Glutamatergic neuron (in vitro differentiated cells): ENCODE measurements around the gene TRPM8. TPM values are rescaled to one million over a fixed set of nuclear protein-coding genes. Genes with fewer than 3 reads are reported as not detected.

ENCODE experiments used
- DNase-seq: peaks from one replicate; pipeline ENCODE4 v3.0.0; 2022
- H3K27ac Mint-ChIP-seq: one replicate; pipeline ENCODE4 v1.8.0; 2020; ENCODE audit warnings: mild to moderate bottlenecking, mixed read lengths, inconsistent platforms; ENCODE audit not compliant: unreplicated experiment
- H3K27me3 Mint-ChIP-seq: one replicate; pipeline ENCODE4 v1.8.0; 2020; ENCODE audit warnings: mild to moderate bottlenecking, moderate library complexity, mixed read lengths, inconsistent platforms; ENCODE audit not compliant: unreplicated experiment
- H3K36me3 Mint-ChIP-seq: one replicate; pipeline ENCODE4 v1.8.0; 2020; ENCODE audit warnings: mild to moderate bottlenecking, mixed read lengths, inconsistent platforms; ENCODE audit not compliant: unreplicated experiment
- H3K4me1 Mint-ChIP-seq: one replicate; pipeline ENCODE4 v1.8.0; 2020; ENCODE audit warnings: mild to moderate bottlenecking, low read depth, mixed read lengths, inconsistent platforms; ENCODE audit not compliant: unreplicated experiment
- H3K4me3 Mint-ChIP-seq: one replicate; pipeline ENCODE4 v1.8.0; 2020; ENCODE audit warnings: mild to moderate bottlenecking, mixed read lengths, inconsistent platforms; ENCODE audit not compliant: unreplicated experiment
- H3K9me3 Mint-ChIP-seq: one replicate; pipeline ENCODE4 v1.8.0; 2020; ENCODE audit warnings: mild to moderate bottlenecking, moderate library complexity, mixed read lengths, inconsistent platforms; ENCODE audit not compliant: unreplicated experiment
- CTCF ChIP-seq: fragments of 200-600 bp; sonication (generic); IDR thresholded peaks from one replicate; pipeline ENCODE4 v1.5.0; 2021; ENCODE audit not compliant: partially characterized antibody, unreplicated experiment
- total RNA-seq: library from RNA; stranded (reverse); fragmentation: NEBNext Ultra II Directional; extraction: Animal tissue kit (Norgen Biotek cat#: 25700); gene quantifications from one replicate; pipeline ENCODE4 v1.2.1, GENCODE V29; 2021; ENCODE audit not compliant: unreplicated experiment

The TRPM8 gene
- total RNA-seq, 1 donor from 2014 or later = not detected

DNA sequence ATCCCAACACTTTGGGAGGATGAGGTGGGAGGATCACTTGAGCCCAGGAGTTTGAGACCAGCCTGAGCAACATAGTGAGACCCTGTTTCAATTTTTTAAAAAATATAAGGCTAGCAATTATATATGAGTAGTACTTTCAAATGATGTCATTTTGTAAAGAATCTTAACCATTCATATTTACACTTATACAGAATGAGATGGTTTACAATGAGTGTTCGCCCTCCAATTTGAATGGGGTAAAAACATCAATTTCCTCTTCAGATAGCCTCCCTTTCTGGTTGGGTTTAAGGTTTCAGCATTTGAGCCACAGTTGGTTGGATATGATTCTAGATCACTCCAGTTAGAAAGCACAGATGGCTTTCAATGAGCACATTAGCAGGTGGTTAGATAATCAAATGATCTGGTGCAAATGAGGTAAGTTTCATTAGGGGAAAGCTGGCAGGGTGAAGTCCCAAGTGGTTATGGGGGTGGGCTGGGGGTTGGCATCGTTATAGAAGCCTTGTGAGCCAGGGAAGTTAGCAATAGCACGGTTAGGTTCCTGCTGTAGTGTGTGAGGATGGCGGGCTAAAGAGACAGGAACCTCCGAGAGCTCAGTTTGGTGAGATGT, 63.9 kb downstream of the TRPM8 start:
- Mint-ChIP-seq H3K4me3 (peak overlapping the region; percentile 13), H3K36me3 (peaks cover 14% of the 10 kb centered on the region), H3K4me1 (peaks cover 12% of the 10 kb centered on the region), H3K27ac (no peak overlapping the region), H3K27me3 (peaks cover 3% of the 10 kb centered on the region), H3K9me3 (peaks cover 13% of the 10 kb centered on the region)
- no peak for DNase-seq
- TF ChIP-seq CTCF = no peak

DNA sequence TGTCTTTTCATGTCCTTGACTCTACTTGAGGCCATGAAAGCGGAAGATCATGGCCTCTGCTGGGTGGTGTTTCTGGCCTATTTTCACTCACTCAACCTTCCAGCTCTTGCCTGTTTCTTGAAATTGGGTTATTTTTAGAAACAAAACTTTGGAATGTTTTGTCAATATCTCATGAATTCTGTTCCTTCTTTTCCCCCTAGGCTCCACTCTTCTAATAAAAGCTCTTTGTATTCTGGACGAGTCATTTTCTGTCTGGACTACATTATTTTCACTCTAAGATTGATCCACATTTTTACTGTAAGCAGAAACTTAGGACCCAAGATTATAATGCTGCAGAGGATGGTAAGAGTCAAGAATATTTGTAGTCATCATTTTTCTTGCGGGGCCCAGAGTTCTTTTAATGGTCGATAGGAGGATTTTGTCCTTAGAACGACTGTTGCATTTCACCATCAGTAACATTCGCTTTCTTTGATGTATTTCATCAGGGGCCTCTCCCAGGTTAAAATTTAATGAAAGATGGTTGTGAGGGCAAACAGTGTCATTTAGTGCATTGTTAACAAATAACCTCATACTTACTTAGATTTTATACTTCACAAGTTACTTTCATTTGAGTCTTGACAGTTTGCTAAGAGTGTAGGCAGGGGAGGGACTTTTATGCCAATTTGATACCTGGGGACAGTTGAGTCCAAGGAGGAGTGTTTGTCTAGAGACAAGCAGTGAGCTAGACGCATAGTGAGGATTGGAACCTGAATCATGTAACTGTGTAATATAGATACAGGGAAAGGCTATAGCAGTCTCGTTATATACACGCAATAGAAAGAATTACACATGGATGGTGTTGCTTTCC, 64.6 kb downstream of the TRPM8 start:
- Mint-ChIP-seq H3K4me3 (peak overlapping the region; percentile 27), H3K27ac (no peak overlapping the region), H3K27me3 (peaks cover 3% of the 10 kb centered on the region), H3K4me1 (peaks cover 12% of the 10 kb centered on the region), H3K36me3 (peaks cover 14% of the 10 kb centered on the region), H3K9me3 (peaks cover 13% of the 10 kb centered on the region)
- no peak for TF ChIP-seq CTCF
- no peak for DNase-seq

DNA sequence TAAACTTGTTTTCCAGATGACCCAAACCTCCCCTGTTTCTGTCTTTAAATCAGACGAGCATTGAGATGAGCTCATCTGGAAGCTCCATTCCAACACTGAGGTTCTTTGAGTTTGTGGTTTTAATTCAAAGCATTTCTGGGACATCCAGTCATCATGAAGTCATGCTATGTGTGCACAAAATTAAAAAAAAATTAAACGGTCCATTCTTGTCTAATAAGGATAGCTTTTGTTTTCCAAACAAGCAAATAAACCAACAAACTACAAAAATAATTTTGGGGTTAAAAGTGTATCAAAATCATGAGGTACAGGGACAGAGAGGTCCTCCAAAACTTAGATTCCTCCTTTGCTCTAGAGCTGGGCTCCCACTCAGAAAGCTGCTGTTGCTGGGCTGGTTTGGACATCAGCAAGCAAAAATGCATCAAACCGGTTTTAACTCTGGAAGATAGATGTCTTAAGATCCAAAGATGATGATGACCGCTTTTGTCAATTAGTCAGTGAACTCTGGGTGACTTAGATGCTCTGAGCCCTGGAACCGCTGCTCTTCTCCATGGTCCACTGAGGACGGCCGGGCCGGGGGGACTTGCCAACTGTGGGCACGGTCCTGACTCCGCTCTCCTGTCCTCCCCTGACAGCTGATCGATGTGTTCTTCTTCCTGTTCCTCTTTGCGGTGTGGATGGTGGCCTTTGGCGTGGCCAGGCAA, 65.4 kb downstream of the TRPM8 start:
- peaks cover 7% of the 10 kb centered on the region for H3K4me1 Mint-ChIP-seq
- no peak for DNase-seq
- no peak overlapping the region for H3K4me3 Mint-ChIP-seq
- peaks cover 3% of the 10 kb centered on the region for H3K27me3 Mint-ChIP-seq
- no peak for TF ChIP-seq CTCF
- peaks cover 13% of the 10 kb centered on the region for H3K9me3 Mint-ChIP-seq
- H3K36me3 Mint-ChIP-seq = peaks cover 14% of the 10 kb centered on the region
- H3K27ac Mint-ChIP-seq = no peak overlapping the region

DNA sequence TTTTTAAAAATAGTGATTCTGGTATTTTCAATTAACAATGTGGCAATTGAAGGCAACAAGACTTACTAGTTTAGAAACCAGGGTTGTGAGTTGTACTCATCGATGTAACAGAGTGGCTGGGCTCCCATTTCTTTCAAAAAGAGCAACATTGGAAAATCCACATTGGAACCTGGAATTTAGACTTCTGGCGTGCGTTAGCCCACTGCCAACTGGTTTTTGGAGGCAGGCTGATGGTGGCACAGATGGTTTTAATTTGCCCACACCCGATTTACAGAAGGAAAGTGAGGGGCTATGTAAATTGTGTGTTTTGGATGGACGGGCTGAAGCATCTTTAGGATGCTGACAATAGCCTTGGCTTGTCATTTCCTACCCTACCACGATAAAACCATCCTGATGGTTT, 66.3 kb downstream of the TRPM8 start:
- peaks cover 15% of the 10 kb centered on the region for H3K4me1 Mint-ChIP-seq
- peaks cover 3% of the 10 kb centered on the region for H3K27me3 Mint-ChIP-seq
- TF ChIP-seq CTCF = no peak
- H3K36me3 Mint-ChIP-seq = peaks cover 20% of the 10 kb centered on the region
- no peak overlapping the region for H3K27ac Mint-ChIP-seq
- DNase-seq = no peak
- peaks cover 13% of the 10 kb centered on the region for H3K9me3 Mint-ChIP-seq
- no peak overlapping the region for H3K4me3 Mint-ChIP-seq

- H3K36me3 Mint-ChIP-seq = peaks cover 20% of the 10 kb centered on the region
- H3K4me3 Mint-ChIP-seq = no peak overlapping the region
- H3K27me3 Mint-ChIP-seq = peaks cover 4% of the 10 kb centered on the region
- H3K4me1 Mint-ChIP-seq = peaks cover 36% of the 10 kb centered on the region
- TF ChIP-seq CTCF = no peak
- no peak for DNase-seq
- H3K9me3 Mint-ChIP-seq = peaks cover 21% of the 10 kb centered on the region
- peak overlapping the region; percentile 69 for H3K27ac Mint-ChIP-seq
These were observed 71.4 kb downstream of the TRPM8 start for GRCh38 chr2:233988581-233988980.
